Measurements from ENCODE around the gene NARS2.

- TF ChIP-seq EZH2 (IDR thresholded peaks at IDR 0.05) (no peak), POLR2AphosphoS5 (IDR thresholded peaks at IDR 0.05; ENCODE audit: borderline replicate concordance, low read depth, low read length) (no peak)
Measured at GRCh38 chr11:78428266-78428636, 146.4 kb downstream of the NARS2 start.
